Posterior vena cava (tissue), 2 donors: ENCODE measurements around the gene EIF4ENIF1. TPM values are rescaled to one million over a fixed set of nuclear protein-coding genes. Genes with fewer than 3 reads are reported as not detected.
A peak's percentile ranks its signal among the peaks of the same experiment; 100 is the strongest.
"Not testable (repeated sequence)": the region's sequence is repeated elsewhere in the genome, so short reads cannot be mapped to it uniquely, and the experiment has no call there.

ENCODE experiments used
- DNase-seq: peaks from one replicate; pipeline ENCODE4 v3.0.0-alpha.2; 2020; ENCODE audit warnings: low spot score
- intact Hi-C, 2 donors: fragments of 100-400 bp; cut with DNase I; formaldehyde crosslinking; loops; one replicate each; pipeline versions ENCODE4 v1.14.1 to v1.14.2; 2022 to 2023
- total RNA-seq, 2 donors: library from RNA; stranded (reverse); fragmentation: NEBNext Ultra II Directional; extraction: Animal tissue kit (Norgen Biotek cat#: 25700); gene quantifications; one replicate each; pipeline ENCODE4 v1.2.1, GENCODE V29; 2021
- donor health status: DM: yes; HTN: yes; CAD: no.
- donor health status: DM: yes; HTN: yes; CAD: no.

EIF4ENIF1 gene
- total RNA-seq, 2 donors from 2014 or later: 26.0 to 34.5 TPM

DNA sequence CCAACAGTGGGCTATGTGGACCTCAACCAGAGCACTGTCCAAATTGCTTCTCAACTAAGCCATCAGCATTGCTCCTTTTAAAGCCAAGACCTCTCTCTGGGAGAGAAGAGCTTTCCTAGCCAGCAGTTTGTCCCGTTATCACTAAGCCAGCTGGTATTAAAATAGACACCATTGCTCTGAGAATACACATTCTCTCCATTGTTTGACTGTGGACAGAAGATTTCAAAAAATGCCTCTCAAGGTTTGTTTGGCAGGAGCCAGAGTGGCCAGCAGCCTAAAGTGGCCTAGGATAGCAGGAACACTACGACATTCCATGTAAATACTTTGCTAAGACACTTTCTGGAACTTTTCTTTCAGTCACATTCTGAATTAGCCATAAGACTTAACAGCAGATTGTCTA lies 41.3 kb downstream of the EIF4ENIF1 start:
- DNase-seq: no peak
- intact Hi-C loops: no loop called here

DNA sequence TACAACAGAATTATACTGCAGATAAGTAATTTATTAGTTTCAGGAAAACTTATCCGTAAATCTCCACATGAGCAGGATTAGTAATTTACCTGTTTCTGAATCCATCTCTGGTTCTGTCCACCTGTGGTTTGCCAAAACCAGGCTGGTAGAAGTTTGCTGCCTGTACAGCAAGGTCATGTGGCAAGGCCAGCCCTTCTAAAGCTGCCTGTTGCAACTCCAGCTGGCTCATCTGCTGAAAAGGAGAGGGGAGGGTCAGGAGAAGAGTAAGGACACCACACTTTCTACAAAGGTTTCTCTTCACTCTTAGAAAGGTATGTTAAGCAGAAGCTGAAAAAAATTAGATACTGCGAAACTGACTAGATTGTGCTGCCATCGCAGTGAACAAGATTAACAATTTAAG lies 42.3 kb downstream of the EIF4ENIF1 start:
- intact Hi-C loops: no loop called here
- no peak for DNase-seq

DNA sequence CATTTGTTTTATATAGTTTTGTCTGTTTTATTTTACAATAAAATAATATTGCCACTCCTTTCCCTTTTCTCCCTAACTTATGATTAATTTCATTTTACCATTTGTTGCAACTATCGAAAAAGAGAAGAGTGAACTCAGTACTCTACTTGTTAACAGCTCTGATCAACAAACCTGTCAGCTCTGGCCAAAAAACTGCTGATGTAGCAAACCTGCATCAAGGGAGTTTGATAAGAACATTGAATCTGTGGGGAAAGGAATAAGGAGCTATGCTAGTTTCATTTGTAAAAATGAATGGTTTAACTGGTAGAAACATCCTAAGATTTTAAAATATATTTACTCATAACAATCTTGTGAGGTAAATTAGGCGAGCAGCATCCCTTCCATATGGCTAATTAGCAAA lies 42.9 kb downstream of the EIF4ENIF1 start:
- intact Hi-C loops: no loop called here

DNA sequence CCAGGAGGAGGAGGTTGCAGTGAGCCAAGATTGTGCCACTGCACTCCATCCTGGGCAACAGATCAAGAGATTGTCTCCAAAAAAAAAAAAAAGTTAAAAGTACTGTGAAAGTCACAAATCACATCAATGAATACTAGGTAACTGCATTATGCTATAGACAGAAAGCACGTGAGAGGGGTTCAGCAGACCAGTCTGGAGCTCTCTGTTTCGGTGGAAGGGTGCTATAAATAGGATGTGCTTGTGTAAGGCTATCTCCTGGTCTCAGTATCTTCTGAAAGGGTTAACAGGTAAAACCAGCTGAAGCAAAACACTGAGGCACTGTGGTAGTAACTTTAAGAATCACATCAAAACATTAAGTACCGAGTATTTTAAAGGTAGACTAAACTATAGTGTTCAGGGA lies 43.4 kb downstream of the EIF4ENIF1 start:
- intact Hi-C loops: no loop called here
- DNase-seq: no peak

More for the DNA sequence above, 42.9 kb downstream of the EIF4ENIF1 start:
- no peak for DNase-seq

DNA sequence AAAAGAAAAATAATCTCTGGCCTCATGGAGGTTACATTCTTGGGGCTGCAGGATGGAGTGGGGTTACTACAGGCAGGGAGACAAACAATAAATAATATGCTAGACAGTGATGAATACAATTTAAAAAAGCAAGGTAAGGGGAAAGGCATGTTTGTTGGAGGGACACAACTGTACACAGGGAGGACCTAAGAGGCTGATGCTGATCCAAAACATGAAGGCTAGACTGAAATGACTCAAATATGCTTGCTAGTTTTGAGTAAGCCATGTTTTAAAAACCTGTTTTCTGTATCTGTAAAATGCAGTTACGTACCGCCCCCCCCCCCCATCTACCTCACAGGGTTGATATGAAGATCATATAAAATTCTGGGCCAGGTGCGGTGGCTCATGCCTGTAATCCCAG lies 44.0 kb downstream of the EIF4ENIF1 start:
- intact Hi-C loops: no loop called here
- DNase-seq: no peak

DNA sequence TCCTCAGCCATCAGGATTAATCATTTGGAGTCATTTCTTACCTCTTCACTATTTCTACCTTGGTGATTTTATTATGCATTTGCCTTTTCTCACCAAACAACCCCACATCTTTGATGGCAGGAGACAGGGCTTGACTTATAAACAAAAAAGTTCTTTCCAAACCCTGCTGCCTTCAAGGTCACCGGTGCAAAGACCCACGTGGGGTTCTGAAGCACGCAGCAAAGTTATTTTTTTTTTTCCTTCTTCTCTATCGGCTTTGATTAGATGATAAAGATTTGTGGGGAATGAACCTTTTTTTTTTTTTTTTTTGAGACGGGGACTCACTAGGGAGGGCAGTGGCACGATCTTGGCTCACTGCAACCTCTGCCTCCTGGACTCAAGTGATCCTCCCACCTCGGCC lies 46.1 kb downstream of the EIF4ENIF1 start:
- intact Hi-C loops: no loop called here
- DNase-seq: no peak

DNA sequence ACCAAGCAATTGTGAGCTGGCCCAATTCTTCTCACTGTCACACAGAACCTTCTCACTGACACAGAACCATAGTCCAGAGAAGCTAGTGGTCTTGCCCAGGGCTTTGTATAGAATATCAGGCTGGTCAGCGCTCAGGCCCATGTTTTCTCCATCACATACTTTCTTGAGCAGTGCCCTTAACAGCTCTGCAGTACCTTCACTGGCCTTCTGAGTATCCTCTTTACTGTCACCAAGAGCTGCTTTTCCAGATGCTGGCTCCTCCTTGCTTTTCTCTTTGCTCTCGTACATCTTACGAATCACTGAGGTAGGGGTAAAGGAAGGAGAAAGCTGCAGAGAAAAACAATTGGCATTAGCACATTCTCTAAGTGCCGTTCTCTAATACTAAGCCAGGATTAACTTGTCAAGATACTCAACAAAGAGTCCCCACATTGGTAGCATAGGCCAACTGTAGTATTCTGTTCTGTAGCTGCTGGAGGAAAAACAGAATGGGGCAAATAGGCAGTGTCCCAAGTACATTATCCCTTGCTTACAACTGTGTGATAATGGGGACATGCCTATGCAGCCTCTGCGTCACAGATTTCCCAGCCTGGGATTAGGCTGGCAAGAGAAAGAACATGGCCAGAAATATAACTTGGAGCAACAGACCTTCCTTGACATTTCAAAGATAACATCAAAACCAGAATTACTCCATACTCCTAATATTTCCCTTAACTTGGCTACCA lies 46.7 kb downstream of the EIF4ENIF1 start:
- intact Hi-C loops: no loop called here
- no peak for DNase-seq

DNA sequence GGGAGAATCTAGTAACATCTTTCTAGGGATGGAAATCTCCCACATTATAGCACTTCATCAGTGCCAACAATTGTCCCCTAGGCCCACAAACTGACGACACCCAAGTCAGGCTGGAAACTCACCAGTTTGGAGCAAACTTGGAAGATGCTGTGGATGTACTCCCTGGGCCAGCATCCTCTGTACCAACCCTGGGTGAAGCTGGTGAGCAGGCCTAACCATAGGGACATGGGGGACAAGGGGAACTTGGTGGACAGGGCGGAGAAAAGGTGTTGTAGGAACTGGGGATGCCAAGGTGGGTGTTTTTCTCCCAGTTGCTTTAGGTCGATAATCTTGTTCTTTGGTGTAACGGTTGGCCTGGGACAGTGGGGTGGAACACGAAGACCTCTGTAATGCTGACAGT lies 48.0 kb downstream of the EIF4ENIF1 start:
- no peak for DNase-seq
- intact Hi-C loops: no loop called here

DNA sequence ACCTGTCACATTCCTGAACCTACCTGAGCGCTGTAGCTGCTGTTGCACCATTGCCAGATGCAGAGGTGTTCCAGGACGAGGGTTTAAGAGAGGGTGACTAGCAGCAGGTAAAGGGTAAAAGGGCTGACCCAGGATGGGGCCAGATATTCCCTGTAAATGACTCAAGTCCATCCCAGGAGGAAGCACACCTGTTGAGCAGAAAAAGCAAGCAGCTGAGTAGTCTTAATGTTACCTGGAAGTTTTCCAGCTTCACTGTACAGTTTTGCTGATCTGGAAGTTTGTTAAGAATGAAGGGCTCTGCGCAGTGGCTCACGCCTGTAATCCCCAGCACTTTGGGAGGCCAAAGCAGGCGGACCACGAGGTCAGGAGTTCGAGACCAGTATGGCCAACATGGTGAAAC lies 49.0 kb downstream of the EIF4ENIF1 start:
- intact Hi-C loops: no loop called here
- DNase-seq: no peak

DNA sequence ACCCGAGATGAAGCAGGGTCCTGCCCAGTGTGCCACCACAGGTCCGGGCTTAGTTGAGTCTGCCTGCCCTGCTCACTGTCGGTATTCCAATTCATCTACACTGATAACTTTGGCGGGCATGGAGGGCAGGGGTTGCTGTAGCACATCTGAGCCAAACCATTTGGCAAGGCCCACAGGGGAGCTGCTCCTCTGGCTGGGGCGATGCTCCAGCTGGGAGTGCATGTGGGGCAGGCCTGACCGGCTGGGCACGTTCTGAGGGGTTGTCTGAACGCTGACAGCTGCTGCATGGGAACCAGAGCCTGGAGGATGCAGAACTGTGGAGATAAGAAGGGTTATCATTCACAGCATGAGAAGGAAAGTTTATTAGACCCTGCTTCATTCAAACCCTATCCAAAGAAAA lies 49.8 kb downstream of the EIF4ENIF1 start:
- intact Hi-C loops: no loop called here
- DNase-seq: no peak

DNA sequence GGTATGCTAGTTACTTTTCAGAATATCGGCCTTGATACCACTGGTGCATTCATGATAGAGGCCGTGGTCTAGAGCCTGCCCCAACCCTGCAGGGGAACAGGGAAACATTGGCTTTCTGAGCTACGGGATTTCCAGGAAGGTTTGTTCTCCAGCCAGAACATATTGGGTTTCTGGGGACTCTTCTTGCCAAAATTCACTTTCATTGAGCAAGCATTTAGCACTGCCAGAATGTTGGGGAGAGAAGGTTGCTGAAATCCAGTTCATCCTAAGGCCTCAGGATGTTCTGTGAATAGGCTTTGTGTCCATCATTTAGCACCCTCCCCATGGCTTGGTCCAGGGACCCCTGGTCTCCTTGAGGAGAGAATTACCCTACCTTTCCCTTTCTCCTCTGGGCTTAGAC lies 53.5 kb downstream of the EIF4ENIF1 start:
- intact Hi-C loops: no loop called here

DNA sequence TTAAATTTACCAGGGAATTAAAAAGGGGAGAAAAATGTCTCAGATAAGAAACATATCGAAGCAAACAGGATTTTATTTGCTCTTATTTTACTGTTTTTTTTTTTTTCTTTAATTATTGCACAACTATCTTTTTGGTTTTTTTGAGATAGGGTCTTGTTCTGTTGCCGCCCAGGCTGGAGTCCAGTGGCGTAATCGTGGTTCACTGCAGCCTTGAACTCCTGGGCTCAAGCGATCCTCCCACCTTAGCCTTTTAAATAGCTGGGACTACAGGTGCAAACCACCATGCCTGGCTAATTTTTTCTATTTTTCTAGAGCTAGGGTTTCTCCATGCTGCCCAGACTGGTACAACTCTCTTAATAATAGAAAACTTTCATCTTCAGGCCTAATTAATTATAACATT lies 57.7 kb downstream of the EIF4ENIF1 start:
- intact Hi-C loops: no loop called here
- no peak for DNase-seq

More for the DNA sequence above, 53.5 kb downstream of the EIF4ENIF1 start:
- DNase-seq: no peak

DNA sequence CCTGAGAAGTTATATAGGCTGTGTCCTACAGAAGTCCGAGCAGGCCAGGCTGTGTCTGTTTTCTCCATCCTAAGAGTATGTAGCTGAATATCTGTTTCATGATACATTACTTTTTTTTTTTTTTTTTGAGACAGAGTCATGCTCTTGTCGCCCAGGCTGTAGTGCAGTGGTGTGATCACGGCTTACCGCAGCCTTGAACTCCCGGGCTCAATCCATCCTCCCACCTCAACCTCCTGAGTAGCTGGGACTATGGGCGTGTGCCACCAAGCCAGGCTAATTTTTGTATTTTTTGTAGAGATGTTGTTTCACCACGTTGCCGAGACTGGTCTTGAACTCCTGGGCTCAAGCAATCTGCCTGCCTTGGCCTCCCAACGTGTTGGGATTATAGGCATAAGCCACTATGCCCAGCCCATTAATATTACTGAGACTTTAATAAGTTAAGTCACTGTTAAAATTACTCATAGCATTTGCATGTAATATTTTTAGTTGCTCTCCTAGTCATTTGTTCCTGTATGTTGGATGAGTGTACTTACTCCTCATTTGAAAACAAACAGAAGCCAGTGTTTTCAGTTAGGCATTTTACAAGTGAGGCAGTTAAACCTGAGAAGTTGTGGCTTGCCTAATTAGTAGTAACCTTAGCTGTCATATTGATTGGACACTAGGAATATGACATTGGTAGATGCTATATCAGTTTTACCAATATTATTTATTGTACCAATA lies 64.2 kb downstream of the EIF4ENIF1 start:
- intact Hi-C loops: no loop called here
- DNase-seq: no peak

DNA sequence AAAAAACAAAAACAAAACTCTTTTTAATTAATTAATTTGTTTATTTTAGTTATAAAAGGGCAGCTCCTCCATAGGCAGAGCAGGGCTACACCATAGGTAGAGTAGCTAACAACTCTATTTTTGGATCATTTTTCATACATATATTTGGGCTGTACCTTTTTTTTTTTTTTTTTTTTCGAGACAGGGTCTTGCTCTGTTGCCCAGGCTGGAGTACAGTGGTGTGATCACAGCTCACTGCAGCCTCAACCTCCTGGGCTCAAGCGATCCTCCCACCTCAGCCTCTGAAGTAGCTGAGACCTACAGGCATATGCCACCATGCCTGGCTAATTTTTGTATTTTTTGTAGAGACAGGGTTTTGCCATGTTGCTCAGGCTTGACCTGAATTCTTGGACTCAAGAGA lies 87.3 kb downstream of the EIF4ENIF1 start:
- DNase-seq, intact Hi-C loops: not testable (repeated sequence)

DNA sequence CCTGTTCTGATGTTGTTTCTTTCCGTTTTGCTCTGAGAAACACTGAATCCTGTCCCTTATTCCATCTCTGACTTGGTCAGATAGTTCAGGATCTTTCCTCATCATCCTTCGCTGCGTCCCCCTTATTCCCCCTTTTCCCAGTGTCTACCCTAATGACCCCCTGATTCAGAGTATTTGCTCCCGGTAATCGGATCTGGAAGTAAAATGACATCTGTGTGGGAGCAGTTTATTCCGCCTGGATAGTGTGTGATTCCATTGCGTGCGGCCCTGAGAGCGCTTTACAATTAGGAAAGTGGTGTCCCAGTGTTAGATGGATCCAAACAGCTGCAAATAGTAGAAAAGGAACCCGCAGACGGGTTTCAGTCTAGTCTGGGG lies 89.6 kb downstream of the EIF4ENIF1 start:
- intact Hi-C loops: no loop called here
- peak; percentile 20 for DNase-seq

DNA sequence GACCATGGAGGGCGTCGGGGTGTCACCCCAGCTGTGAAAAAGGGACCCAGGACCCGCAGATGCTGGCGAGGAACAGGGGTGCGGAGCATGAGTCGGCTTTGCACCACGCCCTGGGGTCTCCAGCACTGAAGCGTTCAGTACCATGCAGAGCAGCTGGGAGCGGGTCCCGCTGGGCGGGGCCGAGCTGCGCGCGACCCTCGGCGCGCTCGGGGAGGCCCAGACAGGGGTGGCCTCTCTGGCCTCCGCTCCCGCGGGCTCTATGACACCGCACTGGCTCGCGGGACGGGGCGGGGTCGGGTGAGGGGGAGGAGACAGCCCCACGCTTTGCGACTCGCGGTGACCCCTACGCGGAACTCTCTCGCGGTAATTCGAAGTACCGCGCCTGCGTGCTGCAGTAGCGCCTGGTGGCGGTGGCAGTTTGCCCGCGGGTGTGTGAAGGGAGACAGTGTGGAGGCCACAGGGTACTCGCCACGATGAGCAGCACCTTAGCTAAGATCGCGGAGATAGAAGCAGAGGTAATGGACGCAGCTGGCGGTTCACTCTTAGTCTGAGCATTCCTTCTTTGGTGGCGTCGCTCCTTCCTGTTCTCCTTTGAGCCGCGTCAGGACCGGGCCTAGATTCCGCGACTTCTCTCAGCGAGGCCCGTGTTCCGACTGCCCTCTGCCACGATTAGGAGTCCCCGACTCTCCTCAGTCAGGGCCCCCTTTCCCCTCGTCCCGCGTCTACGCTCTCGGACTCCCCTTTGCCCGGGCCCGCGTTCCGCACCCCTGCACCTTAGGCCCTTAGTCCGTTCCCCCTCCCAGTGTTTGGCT lies 90.2 kb downstream of the EIF4ENIF1 start, which contains the start of gene DRG1:
Gene DRG1, plus strand, starts transcription at position 394 of the 812 bp plus-strand sequence. Its CDS starts 80 bp downstream, at position 474.
- peak; percentile 99 for DNase-seq
- intact Hi-C loops: no loop called here

DNA sequence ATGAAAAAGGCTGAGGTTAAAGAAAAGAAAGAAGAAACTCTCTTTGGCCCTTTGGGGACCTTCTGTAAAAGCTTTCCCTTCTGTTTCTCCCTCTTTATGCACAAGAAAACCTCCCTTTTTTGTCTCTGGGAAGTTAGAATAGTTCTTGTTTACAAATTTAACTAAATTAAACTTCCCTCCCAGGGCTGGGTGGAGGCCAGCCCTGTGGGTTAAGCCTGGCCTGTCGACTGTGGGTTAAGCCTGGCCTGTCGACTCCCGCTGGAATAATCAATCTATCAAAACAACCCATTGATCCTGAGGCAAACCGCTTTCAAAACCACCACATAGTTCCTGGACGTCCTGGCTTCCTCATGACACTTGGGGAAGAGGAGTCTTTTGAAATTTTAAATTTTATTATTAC lies 91.4 kb downstream of the EIF4ENIF1 start:
- DNase-seq: peak; percentile 32
- intact Hi-C loops: no loop called here

DNA sequence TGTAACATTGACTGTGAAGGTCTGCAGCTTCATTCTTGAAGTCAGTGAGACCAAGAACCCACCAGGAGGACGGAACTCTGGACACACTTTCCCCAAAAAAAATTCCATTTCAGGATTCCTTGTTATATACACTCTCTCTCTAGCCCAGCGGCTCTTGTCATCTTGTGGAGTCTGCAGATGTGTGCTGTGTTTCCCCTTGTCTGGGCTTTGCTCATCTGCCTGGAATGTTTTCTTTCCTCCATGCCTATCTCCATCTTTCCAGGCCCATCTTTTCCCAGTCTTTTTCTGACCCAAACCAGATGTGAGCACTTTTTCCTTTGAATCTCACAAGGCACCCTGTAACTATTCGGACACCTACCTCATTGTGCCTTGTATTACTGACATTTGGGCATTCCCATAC lies 95.3 kb downstream of the EIF4ENIF1 start:
- intact Hi-C loops: no loop called here
- no peak for DNase-seq

DNA sequence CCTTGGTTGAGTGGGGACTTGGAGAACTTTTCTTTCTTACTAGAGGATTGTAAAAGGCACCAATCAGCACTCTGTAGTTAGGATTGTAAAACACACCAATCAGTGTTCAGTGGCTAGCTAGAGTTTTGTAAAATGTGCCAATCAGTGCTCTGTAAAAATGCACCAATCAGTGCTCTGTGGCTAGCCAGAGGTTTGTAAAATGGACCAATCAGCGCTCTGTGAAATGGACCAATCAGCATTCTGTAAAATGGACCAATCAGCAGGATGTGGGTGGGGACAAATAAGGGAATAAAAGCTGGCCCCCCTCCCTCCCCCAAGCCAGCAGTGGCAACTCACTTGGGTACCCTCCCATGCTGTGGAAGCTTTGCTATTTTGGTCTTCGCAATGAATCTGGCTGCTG lies 95.7 kb downstream of the EIF4ENIF1 start:
- intact Hi-C loops: no loop called here
- DNase-seq: peak; percentile 10
